MCF 10A (cell line): ENCODE data around the gene CES3. TPM values are rescaled to one million over a fixed set of nuclear protein-coding genes. Genes with fewer than 3 reads are reported as not detected.
"Not testable (repeated sequence)": the region's sequence is repeated elsewhere in the genome, so short reads cannot be mapped to it uniquely, and the experiment has no call there.

Source experiments
- BruUV-seq: library from RNA; stranded (reverse); fragments of 400-500 nt; replicated peaks from 2 replicates; lab custom pipeline; 2021; lab: Mats Ljungman, UMichigan
- CTCF ChIA-PET: fragments of 300-600 bp; sonication (Branson Sonifier 250); formaldehyde crosslinking; extraction: SDS; loops from one replicate; lab custom pipeline; 2021; ENCODE audit warnings: antibody characterized with exemption, inconsistent platforms; lab: Yijun Ruan, JAX
- POLR2A ChIA-PET: fragments of 300-600, 350-650 bp; sonication (Branson Sonifier 250); formaldehyde crosslinking; extraction: SDS; loops from one replicate; lab custom pipeline; 2020; ENCODE audit warnings: antibody characterized with exemption, inconsistent platforms; lab: Yijun Ruan, JAX
- DNase-seq: peaks from one replicate; pipeline ENCODE4 v3.0.0-alpha.2; 2018; ENCODE audit not compliant: unreplicated experiment
- H3K27ac Mint-ChIP-seq: one replicate; pipeline ENCODE4 v1.8.0; 2022; ENCODE audit warnings: mild to moderate bottlenecking, low read depth, mixed read lengths; ENCODE audit not compliant: unreplicated experiment
- H3K27me3 Mint-ChIP-seq: one replicate; pipeline ENCODE4 v1.8.0; 2022; ENCODE audit warnings: mixed read lengths; ENCODE audit not compliant: insufficient read depth, unreplicated experiment
- H3K36me3 Mint-ChIP-seq: one replicate; pipeline ENCODE4 v1.8.0; 2022; ENCODE audit warnings: mild to moderate bottlenecking, moderate library complexity, mixed read lengths; ENCODE audit not compliant: insufficient read depth, unreplicated experiment
- H3K4me1 Mint-ChIP-seq: one replicate; pipeline ENCODE4 v1.8.0; 2022; ENCODE audit warnings: mixed read lengths; ENCODE audit not compliant: insufficient read depth, unreplicated experiment
- H3K4me3 Mint-ChIP-seq: one replicate; pipeline ENCODE4 v1.8.0; 2022; ENCODE audit warnings: mild to moderate bottlenecking, moderate library complexity, mixed read lengths; ENCODE audit not compliant: unreplicated experiment
- H3K9me3 Mint-ChIP-seq: one replicate; pipeline ENCODE4 v1.8.0; 2022; ENCODE audit warnings: mixed read lengths; ENCODE audit not compliant: unreplicated experiment
- intact Hi-C: fragments of 100-400 bp; cut with micrococcal nuclease; formaldehyde crosslinking; loops from 2 replicates; pipeline ENCODE4 v1.14.1; 2022
- total RNA-seq: library from RNA; stranded (reverse); gene quantifications from 2 replicates; pipeline ENCODE4 v1.2.3, GENCODE V29; 2022
- TF ChIP-seq, protein P1 (sequence below): fragments of 200-600 bp; IDR thresholded peaks from one replicate; pipeline ENCODE4 v1.8.0; 2022; ENCODE audit warnings: antibody characterized with exemption, mild to moderate bottlenecking; ENCODE audit not compliant: unreplicated experiment

CES3 gene
- total RNA-seq, 1 experiment from 2014 or later = 0.65 TPM

DNA sequence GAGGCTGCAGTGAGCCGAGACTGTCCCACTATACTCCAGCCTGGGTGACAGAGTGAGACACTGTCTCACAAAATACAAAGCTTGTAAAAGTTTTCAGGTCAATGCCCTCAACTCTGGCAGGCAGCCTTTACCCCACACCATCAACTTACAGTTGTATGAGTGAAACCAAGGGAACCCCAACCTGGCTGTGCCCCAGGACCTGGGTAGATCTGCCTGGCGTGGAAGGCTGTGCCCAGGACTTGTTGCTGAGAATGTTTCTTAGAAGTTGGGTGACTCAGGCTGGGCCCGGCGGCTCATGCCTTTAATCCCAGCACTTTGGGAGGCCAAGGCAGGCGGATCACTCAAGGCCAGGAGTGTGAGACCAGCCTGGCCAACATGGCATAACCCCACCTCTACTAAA, 7.8 kb downstream of the CES3 start:
- BruUV-seq = no TSS peak
- TF ChIP-seq, protein P1, sequence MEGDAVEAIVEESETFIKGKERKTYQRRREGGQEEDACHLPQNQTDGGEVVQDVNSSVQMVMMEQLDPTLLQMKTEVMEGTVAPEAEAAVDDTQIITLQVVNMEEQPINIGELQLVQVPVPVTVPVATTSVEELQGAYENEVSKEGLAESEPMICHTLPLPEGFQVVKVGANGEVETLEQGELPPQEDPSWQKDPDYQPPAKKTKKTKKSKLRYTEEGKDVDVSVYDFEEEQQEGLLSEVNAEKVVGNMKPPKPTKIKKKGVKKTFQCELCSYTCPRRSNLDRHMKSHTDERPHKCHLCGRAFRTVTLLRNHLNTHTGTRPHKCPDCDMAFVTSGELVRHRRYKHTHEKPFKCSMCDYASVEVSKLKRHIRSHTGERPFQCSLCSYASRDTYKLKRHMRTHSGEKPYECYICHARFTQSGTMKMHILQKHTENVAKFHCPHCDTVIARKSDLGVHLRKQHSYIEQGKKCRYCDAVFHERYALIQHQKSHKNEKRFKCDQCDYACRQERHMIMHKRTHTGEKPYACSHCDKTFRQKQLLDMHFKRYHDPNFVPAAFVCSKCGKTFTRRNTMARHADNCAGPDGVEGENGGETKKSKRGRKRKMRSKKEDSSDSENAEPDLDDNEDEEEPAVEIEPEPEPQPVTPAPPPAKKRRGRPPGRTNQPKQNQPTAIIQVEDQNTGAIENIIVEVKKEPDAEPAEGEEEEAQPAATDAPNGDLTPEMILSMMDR = no peak
- H3K9me3 Mint-ChIP-seq = no peaks in the 10 kb centered on the region
- H3K4me3 Mint-ChIP-seq = no peak overlapping the region
- no peak for DNase-seq
- no peaks in the 10 kb centered on the region for H3K36me3 Mint-ChIP-seq
- H3K27ac Mint-ChIP-seq = no peak overlapping the region
- CTCF ChIA-PET = interaction anchor here (0.6 to 1.6 kb wide), 4 partner anchors 14 to 378 kb away, joined by 3 to 7 read pairs (median 3); no protein-coding TSS in a partner anchor
- intact Hi-C loops = no loop called here
- POLR2A ChIA-PET = no interaction called here
- H3K27me3 Mint-ChIP-seq = peaks cover 11% of the 10 kb centered on the region
- H3K4me1 Mint-ChIP-seq = peaks cover 5% of the 10 kb centered on the region

DNA sequence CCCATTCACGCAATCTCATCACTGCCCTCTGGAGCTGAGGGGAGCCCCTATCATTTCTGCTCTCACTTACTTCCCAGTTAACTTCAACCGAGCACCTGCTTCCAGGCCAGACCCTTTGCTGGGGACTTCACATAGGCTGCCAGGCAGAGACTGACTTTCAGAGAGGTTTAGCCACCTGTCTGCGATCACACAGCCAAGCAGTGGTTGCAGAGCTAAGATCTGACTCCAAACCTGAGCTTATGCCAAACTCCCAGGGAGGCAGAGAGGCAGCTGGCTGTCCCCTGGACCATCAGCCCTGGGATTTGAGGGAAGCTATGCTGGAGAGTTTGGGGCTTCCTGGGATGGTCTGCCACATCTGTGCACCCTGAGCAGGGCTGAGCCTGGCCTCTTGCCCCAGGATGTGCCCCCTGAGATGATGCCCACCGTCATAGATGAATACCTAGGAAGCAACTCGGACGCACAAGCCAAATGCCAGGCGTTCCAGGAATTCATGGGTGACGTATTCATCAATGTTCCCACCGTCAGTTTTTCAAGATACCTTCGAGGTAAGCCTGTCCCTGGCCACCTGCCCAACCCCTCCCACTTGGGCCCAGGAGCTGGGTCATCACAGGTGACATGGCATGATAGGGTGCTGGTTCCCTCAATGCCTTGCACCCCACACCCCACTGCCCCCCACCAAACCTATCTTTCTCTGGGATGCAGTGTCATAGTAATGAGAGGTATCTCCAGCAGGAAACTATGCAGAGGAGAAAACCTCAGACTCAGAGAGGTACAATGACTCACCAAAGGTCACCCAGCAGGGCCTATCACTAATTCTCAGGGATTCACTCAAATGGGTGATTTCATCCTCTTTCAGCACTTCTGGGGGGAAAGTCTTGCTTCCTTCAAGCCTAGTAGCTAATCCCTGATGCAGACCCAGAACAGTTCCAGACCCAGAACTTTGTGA, 10.0 kb downstream of the CES3 start:
- peak; percentile 30 for DNase-seq

DNA sequence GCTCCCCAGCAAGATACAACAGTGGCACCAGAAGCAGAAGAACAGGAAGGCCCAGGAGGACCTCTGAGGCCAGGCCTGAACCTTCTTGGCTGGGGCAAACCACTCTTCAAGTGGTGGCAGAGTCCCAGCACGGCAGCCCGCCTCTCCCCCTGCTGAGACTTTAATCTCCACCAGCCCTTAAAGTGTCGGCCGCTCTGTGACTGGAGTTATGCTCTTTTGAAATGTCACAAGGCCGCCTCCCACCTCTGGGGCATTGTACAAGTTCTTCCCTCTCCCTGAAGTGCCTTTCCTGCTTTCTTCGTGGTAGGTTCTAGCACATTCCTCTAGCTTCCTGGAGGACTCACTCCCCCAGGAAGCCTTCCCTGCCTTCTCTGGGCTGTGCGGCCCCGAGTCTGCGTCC, 11.9 kb downstream of the CES3 start:
- no peaks in the 10 kb centered on the region for H3K36me3 Mint-ChIP-seq
- CTCF ChIA-PET = interaction anchor here (0.6 to 2.0 kb wide), 6 partner anchors 10 to 225 kb away, joined by 3 to 11 read pairs (median 4); partner anchors contain the start of gene CES3
- TF ChIP-seq, protein P1 = no peak
- no peak for DNase-seq
- BruUV-seq = no TSS peak
- intact Hi-C loops = no loop called here
- H3K4me3 Mint-ChIP-seq = no peak overlapping the region
- peaks cover 5% of the 10 kb centered on the region for H3K4me1 Mint-ChIP-seq
- no peaks in the 10 kb centered on the region for H3K27me3 Mint-ChIP-seq
- POLR2A ChIA-PET = interaction anchor here (0.6 kb wide), 1 partner anchor 82 kb away, joined by 3 read pairs; no protein-coding TSS in a partner anchor
- no peaks in the 10 kb centered on the region for H3K9me3 Mint-ChIP-seq
- H3K27ac Mint-ChIP-seq = no peak overlapping the region

More for the DNA sequence above, 10.0 kb downstream of the CES3 start:
- intact Hi-C loops = no loop called here
- no peaks in the 10 kb centered on the region for H3K9me3 Mint-ChIP-seq
- no TSS peak for BruUV-seq
- no peaks in the 10 kb centered on the region for H3K36me3 Mint-ChIP-seq
- no peaks in the 10 kb centered on the region for H3K4me1 Mint-ChIP-seq
- H3K27ac Mint-ChIP-seq = no peak overlapping the region
- H3K4me3 Mint-ChIP-seq = no peak overlapping the region
- TF ChIP-seq, protein P1 = no peak
- H3K27me3 Mint-ChIP-seq = no peaks in the 10 kb centered on the region
- ChIA-PET CTCF (interaction anchor here (0.6 to 1.9 kb wide), 8 partner anchors 10 to 228 kb away, joined by 3 to 12 read pairs (median 3); partner anchors contain the start of genes CES3 and ELMO3), POLR2A (interaction anchor here (1.6 kb wide), 1 partner anchor 10 kb away, joined by 3 read pairs; the partner anchor contains the start of gene CES3)

DNA sequence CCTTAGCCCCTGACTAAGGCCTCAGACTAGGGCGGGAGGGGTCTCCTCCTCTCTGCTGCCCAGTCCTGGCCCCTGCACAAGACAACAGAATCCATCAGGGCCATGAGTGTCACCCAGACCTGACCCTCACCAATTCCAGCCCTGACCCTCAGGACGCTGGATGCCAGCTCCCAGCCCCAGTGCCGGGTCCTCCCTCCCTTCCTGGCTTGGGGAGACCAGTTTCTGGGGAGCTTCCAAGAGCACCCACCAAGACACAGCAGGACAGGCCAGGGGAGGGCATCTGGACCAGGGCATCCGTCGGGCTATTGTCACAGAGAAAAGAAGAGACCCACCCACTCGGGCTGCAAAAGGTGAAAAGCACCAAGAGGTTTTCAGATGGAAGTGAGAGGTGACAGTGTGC, 12.7 kb downstream of the CES3 start:
- ChIA-PET POLR2A (no interaction called here), CTCF (interaction anchor here (0.6 to 2.0 kb wide), 5 partner anchors 11 to 182 kb away, joined by 3 to 11 read pairs (median 4); partner anchors contain the start of gene CES3)
- Mint-ChIP-seq H3K27ac (no peak overlapping the region), H3K4me1 (peaks cover 5% of the 10 kb centered on the region), H3K36me3 (no peaks in the 10 kb centered on the region), H3K27me3 (no peaks in the 10 kb centered on the region), H3K4me3 (no peak overlapping the region), H3K9me3 (no peaks in the 10 kb centered on the region)
- no peak for DNase-seq
- TF ChIP-seq, protein P1 = no peak
- intact Hi-C loops = no loop called here
- no TSS peak for BruUV-seq

DNA sequence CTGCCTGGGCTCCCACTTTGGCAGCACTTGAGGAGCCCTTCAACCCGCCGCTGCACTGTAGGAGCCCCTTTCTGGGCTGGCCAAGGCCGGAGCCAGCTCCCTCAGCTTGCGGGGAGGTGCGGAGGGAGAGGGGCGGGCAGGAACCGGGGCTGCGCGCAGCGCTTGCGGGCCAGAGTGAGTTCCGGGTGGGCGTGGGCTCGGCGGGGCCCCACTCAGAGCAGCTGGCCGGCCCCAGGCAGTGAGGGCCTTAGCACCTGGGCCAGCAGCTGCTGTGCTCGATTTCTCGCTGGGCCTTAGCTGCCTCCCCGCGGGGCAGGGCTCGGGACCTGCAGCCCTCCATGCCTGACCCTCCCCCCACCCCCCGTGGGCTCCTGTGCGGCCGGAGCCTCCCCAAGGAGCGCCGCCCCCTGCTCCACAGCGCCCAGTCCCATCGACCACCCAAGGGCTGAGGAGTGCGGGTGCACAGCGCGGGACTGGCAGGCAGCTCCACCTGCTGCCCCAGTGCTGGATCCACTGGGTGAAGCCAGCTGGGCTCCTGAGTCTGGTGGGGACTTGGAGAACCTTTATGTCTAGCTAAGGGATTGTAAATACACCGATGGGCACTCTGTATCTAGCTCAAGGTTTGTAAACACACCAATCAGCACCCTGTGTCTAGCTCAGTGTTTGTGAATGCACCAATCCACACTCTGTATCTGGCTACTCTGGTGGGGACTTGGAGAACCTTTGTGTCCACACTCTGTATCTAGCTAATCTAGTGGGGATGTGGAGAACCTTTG, 13.3 kb downstream of the CES3 start:
- intact Hi-C loops, BruUV-seq, H3K4me1 Mint-ChIP-seq, H3K27me3 Mint-ChIP-seq, H3K36me3 Mint-ChIP-seq, POLR2A ChIA-PET, DNase-seq, H3K9me3 Mint-ChIP-seq, H3K4me3 Mint-ChIP-seq, H3K27ac Mint-ChIP-seq: not testable (repeated sequence)
- CTCF ChIA-PET = interaction anchor here (0.6 to 5.1 kb wide), 7 partner anchors 12 to 127 kb away, joined by 3 to 45 read pairs (median 4); partner anchors contain the start of gene CES3
